Fibroblast of the aortic adventitia (primary cell): ENCODE data around the gene LRRIQ4. TPM values are rescaled to one million over a fixed set of nuclear protein-coding genes. Genes with fewer than 3 reads are reported as not detected.
A peak's percentile ranks its signal among the peaks of the same experiment; 100 is the strongest.

ENCODE experiments used
- DNase-seq: peaks from one replicate; pipeline ENCODE4 v3.0.0-alpha.2; 2010; ENCODE audit warnings: low read depth
- H3K4me3 ChIP-seq: 2 replicates; pipeline ENCODE4 v1.5.1; 2011; ENCODE audit warnings: low read depth, mild to moderate bottlenecking, control low read depth, low read length, moderate library complexity
- total RNA-seq: library from RNA; depleted of rRNA; stranded (reverse); fragments of >200 nt; gene quantifications from 2 replicates; pipeline ENCODE4 v1.2.3, GENCODE V29; 2012; ENCODE audit warnings: low replicate concordance
- TF ChIP-seq, protein P1 (sequence below): IDR thresholded peaks from 2 replicates; pipeline ENCODE4 v1.5.1; 2011; ENCODE audit warnings: mild to moderate bottlenecking, low read length, control low read depth, inconsistent platforms; ENCODE audit not compliant: insufficient read depth

The LRRIQ4 gene
- total RNA-seq, 1 donor, result 0.09 TPM

DNA sequence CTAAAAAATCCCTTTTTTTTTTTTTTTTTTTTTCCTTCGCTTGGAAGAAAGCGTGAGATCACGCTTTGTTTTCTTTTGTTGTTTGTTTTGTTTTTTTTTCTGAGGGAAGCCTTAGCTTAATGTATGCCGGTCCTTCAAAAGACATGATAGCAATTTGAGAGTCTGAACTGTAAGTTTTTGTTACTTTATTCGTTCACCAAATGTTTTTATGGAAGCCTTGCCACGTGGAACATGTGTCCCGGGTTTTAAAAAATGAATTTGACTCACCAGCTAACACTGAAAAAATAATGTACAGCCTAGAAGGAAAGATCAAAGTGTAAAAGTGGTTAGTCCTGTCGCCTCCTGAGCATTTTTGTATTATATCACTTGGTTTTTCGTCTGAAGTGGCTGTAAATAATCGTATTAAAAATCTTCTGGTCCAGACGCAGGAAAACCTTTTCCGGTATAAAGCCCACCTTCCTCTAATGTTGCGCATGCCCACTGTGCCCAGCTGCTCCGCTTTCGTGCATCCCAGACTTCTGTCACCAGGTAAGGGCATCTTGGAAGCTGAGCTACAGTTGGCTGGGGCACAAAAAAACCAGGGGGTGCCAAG lies 40.3 kb upstream of the LRRIQ4 start:
- H3K4me3 ChIP-seq, result peak overlapping the region; percentile 91
- peak; percentile 86 for DNase-seq
- TF ChIP-seq, protein P1, sequence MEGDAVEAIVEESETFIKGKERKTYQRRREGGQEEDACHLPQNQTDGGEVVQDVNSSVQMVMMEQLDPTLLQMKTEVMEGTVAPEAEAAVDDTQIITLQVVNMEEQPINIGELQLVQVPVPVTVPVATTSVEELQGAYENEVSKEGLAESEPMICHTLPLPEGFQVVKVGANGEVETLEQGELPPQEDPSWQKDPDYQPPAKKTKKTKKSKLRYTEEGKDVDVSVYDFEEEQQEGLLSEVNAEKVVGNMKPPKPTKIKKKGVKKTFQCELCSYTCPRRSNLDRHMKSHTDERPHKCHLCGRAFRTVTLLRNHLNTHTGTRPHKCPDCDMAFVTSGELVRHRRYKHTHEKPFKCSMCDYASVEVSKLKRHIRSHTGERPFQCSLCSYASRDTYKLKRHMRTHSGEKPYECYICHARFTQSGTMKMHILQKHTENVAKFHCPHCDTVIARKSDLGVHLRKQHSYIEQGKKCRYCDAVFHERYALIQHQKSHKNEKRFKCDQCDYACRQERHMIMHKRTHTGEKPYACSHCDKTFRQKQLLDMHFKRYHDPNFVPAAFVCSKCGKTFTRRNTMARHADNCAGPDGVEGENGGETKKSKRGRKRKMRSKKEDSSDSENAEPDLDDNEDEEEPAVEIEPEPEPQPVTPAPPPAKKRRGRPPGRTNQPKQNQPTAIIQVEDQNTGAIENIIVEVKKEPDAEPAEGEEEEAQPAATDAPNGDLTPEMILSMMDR, result no peak

DNA sequence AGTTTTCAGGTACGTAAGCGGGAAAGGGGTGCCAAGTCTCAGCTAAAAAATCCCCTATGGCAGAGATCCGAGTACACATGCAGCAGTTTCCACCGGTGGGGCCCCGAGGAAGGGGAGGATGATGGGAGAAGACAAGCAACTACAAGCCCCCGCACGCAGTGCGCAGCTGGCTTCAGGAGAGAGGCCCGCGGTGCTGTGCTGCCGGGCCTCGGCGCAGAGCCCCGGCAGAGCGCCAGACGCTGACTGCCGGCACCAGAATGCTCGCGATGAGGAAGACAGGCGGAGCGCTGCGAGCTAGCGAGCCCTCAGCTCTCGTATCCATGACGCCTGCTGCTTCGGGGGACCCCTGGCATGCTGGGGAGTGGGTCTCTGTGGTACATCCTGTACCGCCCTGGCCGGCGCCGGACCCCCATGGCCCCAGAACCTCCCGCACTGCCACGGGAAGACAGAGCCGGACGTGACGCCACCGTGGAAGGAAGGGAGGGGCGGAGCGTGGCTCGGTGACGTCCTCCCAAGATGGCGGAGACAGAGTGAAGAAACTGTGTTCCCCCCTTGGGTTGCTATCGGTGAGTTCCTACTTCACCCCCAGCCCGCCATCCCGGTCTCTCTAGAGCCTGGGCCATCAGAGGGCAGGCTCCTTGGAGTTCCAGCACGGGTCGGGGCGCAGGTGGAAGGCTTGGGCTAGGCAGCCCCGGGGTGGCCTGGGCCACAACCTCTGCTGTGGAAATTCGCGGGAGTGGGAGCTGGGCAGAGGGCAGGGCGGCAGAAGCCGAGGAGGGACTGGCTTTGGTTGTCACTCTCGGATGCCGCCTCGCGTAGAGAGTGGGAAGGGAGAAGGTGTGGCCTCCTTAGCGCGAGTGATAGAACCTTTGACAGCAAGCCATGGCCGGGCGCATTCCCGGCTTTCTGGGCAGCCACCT lies 39.5 kb upstream of the LRRIQ4 start, which contains the start of gene MYNN:
Gene MYNN (plus strand): TSS at position 500 of the 920 bp plus-strand sequence. CDS start 900 bp downstream, outside the sequence.
- peak within 1 kb of the TSS; percentile 91 for H3K4me3 ChIP-seq
- DNase-seq, result peak; percentile 86
- TF ChIP-seq, protein P1, result peak; percentile 9

DNA sequence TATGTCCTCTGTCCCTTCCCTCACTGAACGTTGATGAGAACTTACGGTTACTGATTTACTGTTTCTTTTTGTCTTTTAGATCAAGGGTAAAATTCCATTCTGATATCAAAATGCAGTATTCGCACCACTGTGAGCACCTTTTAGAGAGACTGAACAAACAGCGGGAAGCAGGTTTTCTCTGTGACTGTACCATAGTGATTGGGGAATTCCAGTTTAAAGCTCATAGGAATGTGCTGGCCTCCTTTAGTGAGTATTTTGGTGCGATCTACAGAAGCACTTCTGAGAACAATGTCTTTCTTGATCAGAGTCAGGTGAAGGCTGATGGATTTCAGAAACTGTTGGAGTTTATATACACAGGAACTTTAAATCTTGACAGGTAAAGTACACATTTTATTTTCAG lies 38.5 kb upstream of the LRRIQ4 start:
- H3K4me3 ChIP-seq, result peak overlapping the region; percentile 91
- TF ChIP-seq, protein P1, result no peak
- DNase-seq, result no peak

DNA sequence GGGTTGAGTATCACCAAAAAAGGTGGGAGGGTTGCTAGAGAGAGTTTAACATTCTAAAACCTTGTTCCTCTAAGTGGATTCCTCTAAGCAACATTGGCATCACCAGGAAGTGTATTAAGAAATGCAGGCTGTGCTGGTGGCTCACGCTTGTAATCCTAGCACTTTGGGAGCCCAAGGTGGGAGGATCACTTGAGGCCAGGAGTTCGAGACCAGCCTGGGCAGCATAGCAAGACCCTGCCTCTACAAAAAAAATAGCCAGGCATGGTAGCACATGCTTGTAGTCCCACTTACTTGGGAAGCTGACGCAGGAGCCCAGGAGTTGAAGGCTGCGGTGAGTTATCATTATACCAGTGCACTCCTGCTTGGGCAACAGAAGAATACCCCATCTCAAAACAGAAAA lies 34.8 kb upstream of the LRRIQ4 start:
- no peak overlapping the region for H3K4me3 ChIP-seq
- no peak for DNase-seq
- TF ChIP-seq, protein P1, result no peak

DNA sequence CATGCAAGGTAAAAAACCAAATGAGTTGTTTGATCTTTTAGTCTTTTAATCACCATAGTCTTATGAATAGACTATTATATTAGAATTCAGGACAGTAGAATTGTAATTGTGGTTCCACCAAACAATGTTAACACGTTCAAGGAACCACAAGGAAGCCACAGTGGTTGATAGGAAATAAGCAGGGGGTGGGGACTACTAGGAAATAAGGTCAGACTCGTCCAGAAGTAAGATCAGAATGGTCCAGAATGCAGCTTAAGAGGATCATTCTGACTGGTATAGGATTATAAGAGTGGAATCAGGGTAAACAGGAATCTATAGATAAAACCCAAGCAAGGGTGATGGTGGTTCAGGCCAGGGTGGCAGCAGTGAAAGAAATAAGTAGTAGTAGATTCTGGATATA lies 31.9 kb upstream of the LRRIQ4 start:
- TF ChIP-seq, protein P1, result no peak
- no peak overlapping the region for H3K4me3 ChIP-seq
- DNase-seq, result no peak

DNA sequence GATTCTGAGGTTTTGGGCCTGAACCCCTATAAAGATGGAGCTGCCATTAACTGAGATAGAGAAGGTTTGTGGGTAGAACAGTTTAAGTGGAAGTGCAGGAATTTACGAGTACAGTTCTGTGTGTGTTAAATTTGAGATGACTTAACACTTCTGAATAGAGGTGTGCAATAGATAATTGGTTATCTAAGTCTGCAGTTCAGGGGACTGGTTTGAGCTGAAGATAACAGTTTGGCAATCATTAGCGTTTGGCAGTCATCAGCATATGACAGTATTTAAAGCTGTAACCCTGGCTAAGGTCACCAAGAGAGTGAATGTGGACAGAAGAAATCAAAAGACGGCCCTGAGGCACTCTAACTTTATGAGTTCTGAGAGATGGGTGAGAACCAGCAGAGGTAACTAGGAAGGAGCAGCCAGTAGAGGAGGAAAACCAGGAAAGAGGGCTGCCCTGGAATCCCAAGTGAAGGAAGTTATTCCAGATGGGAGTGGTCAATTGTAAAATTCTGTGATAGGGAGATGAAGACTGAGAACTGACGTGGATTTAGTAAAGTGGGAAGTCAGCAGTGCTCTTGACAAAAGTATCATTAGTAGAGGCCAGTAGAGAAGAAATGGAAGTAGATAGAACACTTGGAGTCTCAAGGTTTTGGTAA lies 31.3 kb upstream of the LRRIQ4 start:
- no peak for DNase-seq
- TF ChIP-seq, protein P1, result no peak
- no peak overlapping the region for H3K4me3 ChIP-seq
